ENCODE measurements around the gene RERG.

- TF ChIP-seq CTCF (IDR thresholded peaks at IDR 0.05) (no peak), POLR2AphosphoS5 (IDR thresholded peaks at IDR 0.05) (no peak)
These were observed 146.9 kb downstream of the RERG start for GRCh38 chr12:15074351-15074750.

All from upper lobe of left lung (tissue), 4 donors.